Sigmoid colon (tissue), 4 donors: Measurements from ENCODE around the gene PTGDS.

Source experiments
- CTCF ChIP-seq, 4 experiments: fragments of 450-650 bp in 3 of 4; fragments of 200-600 bp in 1 of 4; IDR thresholded peaks; one replicate each; pipeline ENCODE4 v1.5.1; 2016 to 2019; ENCODE audit warnings: antibody characterized with exemption in 4 of 4, mild to moderate bottlenecking in 3 of 4, moderate library complexity in 2 of 4
- POLR2AphosphoS5 ChIP-seq, 4 donors: sonication (generic); formaldehyde crosslinking; IDR thresholded peaks; one replicate each; pipeline ENCODE4 v1.6.1; 2017; ENCODE audit warnings: antibody characterized with exemption in 4 of 4

- no peak for TF ChIP-seq CTCF (IDR thresholded peaks at IDR 0.05)
- TF ChIP-seq POLR2AphosphoS5 (IDR thresholded peaks at IDR 0.05): no peak
Measured at GRCh38 chr9:137026384-137026783, 49.1 kb downstream of the PTGDS start.
